HG02571 (cell line): ENCODE measurements around the gene SPATA25.
A peak's percentile ranks its signal among the peaks of the same experiment; 100 is the strongest.
"Not testable (repeated sequence)": the region's sequence is repeated elsewhere in the genome, so short reads cannot be mapped to it uniquely, and the experiment has no call there.

Experiments
- ATAC-seq: cut with Tn5 transposase; IDR thresholded peaks from one replicate; pipeline ENCODE4 v1.9.1; 2021; ENCODE audit warnings: mild to moderate bottlenecking, moderate library complexity; ENCODE audit not compliant: unreplicated experiment

SPATA25 gene

GRCh38 chr20:45894797-45895196 lies 7.4 kb upstream of the SPATA25 start:
- ATAC-seq, result no peak

GRCh38 chr20:45893831-45894230 lies 6.4 kb upstream of the SPATA25 start:
- ATAC-seq, result no peak

- no peak for ATAC-seq
Measured at GRCh38 chr20:45892828-45893500, 5.5 kb upstream of the SPATA25 start.

GRCh38 chr20:45892049-45892825 lies 4.8 kb upstream of the SPATA25 start:
- ATAC-seq, result no peak

- peak; percentile 73 for ATAC-seq
Measured at GRCh38 chr20:45890985-45891983, 3.9 kb upstream of the SPATA25 start, which contains the start of the genes CTSA and NEURL2. Gene CTSA, plus strand, starts transcription at chr20:45891335. Its CDS starts 234 bp downstream, at chr20:45891569. Gene NEURL2, minus strand, starts transcription at chr20:45891208. Its CDS starts 217 bp downstream, at chr20:45890991.

GRCh38 chr20:45890077-45890984 lies 2.9 kb upstream of the SPATA25 start:
- ATAC-seq, result no peak

- ATAC-seq, result no peak
Measured at GRCh38 chr20:45888681-45889080, 1.3 kb upstream of the SPATA25 start.

GRCh38 chr20:45886590-45887345 lies 654 bp downstream of the SPATA25 start:
- no peak for ATAC-seq

GRCh38 chr20:45883100-45883469 lies 4.3 kb downstream of the SPATA25 start:
- ATAC-seq, result no peak

- ATAC-seq, result no peak
Measured at GRCh38 chr20:45882469-45883099, 4.8 kb downstream of the SPATA25 start.

GRCh38 chr20:45880988-45881788 lies 6.2 kb downstream of the SPATA25 start, which contains the start of gene ZSWIM1:
Gene ZSWIM1, plus strand, starts transcription at chr20:45881227. Its CDS starts 1,366 bp downstream, at chr20:45882593.
- peak; percentile 97 for ATAC-seq

- no peak for ATAC-seq
Measured at GRCh38 chr20:45878076-45878761, 9.2 kb downstream of the SPATA25 start.

- no peak for ATAC-seq
Measured at GRCh38 chr20:45874576-45874975, 12.8 kb downstream of the SPATA25 start.

GRCh38 chr20:45874104-45874481 lies 13.3 kb downstream of the SPATA25 start:
- ATAC-seq, result not testable (repeated sequence)

GRCh38 chr20:45873409-45874103 lies 13.9 kb downstream of the SPATA25 start:
- no peak for ATAC-seq

GRCh38 chr20:45872626-45873025 lies 14.8 kb downstream of the SPATA25 start:
- no peak for ATAC-seq

GRCh38 chr20:45867819-45868176 lies 19.6 kb downstream of the SPATA25 start:
- ATAC-seq, result no peak
